Stimulated activated CD8-positive, alpha-beta memory T cell treated with anti-CD3 and anti-CD28 coated beads, Interleukin-15, amount 100 ng/mL, for 1 hour (primary cell): ENCODE results near the gene RAB1A.

ENCODE experiments used
- DNase-seq: peaks from one replicate; pipeline ENCODE4 v3.0.0-alpha.2; 2020; ENCODE audit warnings: low read depth

The RAB1A gene

GRCh38 chr2:65061146-65061909, 68.6 kb downstream of the RAB1A start:
- DNase-seq, result no peak

GRCh38 chr2:65059071-65059470, 70.8 kb downstream of the RAB1A start:
- no peak for DNase-seq

- DNase-seq, result no peak
Observed at GRCh38 chr2:65057391-65058052, 72.4 kb downstream of the RAB1A start.

GRCh38 chr2:65057054-65057375, 72.9 kb downstream of the RAB1A start:
- no peak for DNase-seq

GRCh38 chr2:65056215-65057053, 73.5 kb downstream of the RAB1A start, which contains the start of gene CEP68:
TSS of gene CEP68 (plus strand) at chr2:65056416. CDS start at chr2:65069445, 13,029 bp downstream.
- peak; percentile 92 for DNase-seq

GRCh38 chr2:65055422-65056214, 74.3 kb downstream of the RAB1A start:
- peak; percentile 28 for DNase-seq

- DNase-seq, result no peak
Observed at GRCh38 chr2:65054749-65055421, 75.0 kb downstream of the RAB1A start.

- DNase-seq, result no peak
Observed at GRCh38 chr2:65053199-65053598, 76.7 kb downstream of the RAB1A start.

GRCh38 chr2:65050931-65051330, 79.0 kb downstream of the RAB1A start:
- no peak for DNase-seq

- DNase-seq, result no peak
Observed at GRCh38 chr2:65049010-65049639, 80.8 kb downstream of the RAB1A start.

GRCh38 chr2:65046633-65047407, 83.1 kb downstream of the RAB1A start:
- DNase-seq, result no peak

GRCh38 chr2:65045651-65046050, 84.3 kb downstream of the RAB1A start:
- no peak for DNase-seq

- no peak for DNase-seq
Observed at GRCh38 chr2:65044097-65044735, 85.7 kb downstream of the RAB1A start.

- no peak for DNase-seq
Observed at GRCh38 chr2:65043001-65043400, 86.9 kb downstream of the RAB1A start.

- peak; percentile 61 for DNase-seq
Observed at GRCh38 chr2:65040400-65041261, 89.3 kb downstream of the RAB1A start.

GRCh38 chr2:65039640-65040039, 90.3 kb downstream of the RAB1A start:
- no peak for DNase-seq

- DNase-seq, result no peak
Observed at GRCh38 chr2:65037178-65037577, 92.7 kb downstream of the RAB1A start.
